ENCODE results near the gene CTRB2.

CTRB2 gene

DNA sequence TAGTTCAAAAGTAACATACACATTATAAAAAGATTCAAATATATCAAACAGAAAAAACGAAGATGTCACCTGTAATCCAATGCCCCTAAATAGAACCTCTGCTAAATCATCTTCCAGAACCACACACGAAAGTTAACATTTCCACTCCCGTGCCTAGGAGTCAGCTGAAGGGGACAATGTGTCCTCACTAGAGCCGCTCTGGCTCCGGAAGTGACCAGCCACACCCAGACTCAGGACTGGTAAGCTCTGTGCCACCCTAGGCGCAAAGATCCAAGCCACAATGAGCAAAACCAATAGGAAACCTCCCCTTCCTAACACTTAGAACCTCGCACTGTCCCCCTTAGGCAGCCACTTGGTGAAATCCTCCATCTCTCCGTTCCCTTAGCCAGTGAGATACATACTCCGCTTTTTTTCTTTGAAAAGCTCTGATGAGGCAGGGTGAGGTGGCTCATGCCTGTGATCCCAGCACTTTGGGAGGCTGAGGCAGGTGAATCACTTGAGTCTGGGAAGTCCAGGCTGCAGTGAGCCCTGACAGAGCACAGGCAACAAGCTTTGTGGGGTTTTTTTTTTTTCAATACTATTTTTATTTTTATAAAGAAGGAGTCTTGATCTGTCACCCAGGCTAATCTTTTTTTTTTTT is 23.6 kb upstream of the CTRB2 start:
- no peak overlapping the region for H3K4me3 ChIP-seq (replicated peaks; ENCODE audit: low read depth, low read length)
- TF ChIP-seq, protein P1, sequence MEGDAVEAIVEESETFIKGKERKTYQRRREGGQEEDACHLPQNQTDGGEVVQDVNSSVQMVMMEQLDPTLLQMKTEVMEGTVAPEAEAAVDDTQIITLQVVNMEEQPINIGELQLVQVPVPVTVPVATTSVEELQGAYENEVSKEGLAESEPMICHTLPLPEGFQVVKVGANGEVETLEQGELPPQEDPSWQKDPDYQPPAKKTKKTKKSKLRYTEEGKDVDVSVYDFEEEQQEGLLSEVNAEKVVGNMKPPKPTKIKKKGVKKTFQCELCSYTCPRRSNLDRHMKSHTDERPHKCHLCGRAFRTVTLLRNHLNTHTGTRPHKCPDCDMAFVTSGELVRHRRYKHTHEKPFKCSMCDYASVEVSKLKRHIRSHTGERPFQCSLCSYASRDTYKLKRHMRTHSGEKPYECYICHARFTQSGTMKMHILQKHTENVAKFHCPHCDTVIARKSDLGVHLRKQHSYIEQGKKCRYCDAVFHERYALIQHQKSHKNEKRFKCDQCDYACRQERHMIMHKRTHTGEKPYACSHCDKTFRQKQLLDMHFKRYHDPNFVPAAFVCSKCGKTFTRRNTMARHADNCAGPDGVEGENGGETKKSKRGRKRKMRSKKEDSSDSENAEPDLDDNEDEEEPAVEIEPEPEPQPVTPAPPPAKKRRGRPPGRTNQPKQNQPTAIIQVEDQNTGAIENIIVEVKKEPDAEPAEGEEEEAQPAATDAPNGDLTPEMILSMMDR (IDR thresholded peaks at IDR 0.05; ENCODE audit: low read length, missing control alignments), result no peak
- DNase-seq (ENCODE audit: low read depth), result no peak

DNA sequence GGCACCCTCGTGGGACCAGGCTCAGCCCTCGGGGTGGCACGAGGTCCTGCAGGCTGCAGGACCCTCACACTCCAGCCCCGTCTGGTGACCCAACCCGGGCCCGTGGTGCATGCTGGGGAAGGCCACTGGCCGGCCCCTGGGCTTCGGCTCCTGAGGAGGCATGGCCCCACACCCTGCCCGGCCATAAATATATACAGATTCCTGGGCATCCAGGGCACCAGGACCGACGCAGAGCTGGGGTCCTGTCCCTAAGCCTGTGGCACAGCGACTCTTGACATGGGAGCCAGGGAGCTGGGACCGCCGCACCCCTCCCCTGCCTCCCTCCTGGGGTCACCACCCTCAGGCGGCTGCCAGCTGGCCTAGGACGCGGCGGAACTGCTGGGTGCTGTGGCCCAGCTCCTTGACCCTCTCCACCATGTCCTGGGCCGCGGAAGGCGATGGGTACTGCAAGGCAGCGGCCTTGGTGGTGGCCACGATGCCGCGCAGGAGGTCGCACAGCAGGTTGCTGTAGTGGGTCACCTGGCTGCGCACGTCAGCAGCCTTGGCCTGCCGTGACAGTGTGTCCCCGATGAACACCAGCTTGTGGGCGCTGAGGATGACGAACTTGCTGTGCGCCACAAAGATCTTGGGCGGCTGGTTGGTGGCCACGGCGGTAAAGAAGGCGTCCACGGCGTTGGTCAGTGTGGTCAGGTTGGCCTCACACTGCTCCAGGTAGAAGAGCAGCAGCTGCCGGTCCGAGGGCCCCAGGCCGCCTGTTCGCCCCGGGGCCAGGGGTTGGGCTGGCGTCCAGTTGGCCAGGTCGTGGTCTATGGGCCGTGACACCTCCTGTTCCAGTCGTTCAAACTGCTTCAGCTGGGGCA is 22.4 kb upstream of the CTRB2 start:
- no peak for DNase-seq (ENCODE audit: low read depth)
- TF ChIP-seq, protein P1 (IDR thresholded peaks at IDR 0.05; ENCODE audit: low read length, missing control alignments), result no peak
- H3K4me3 ChIP-seq (replicated peaks; ENCODE audit: low read depth, low read length), result no peak overlapping the region

DNA sequence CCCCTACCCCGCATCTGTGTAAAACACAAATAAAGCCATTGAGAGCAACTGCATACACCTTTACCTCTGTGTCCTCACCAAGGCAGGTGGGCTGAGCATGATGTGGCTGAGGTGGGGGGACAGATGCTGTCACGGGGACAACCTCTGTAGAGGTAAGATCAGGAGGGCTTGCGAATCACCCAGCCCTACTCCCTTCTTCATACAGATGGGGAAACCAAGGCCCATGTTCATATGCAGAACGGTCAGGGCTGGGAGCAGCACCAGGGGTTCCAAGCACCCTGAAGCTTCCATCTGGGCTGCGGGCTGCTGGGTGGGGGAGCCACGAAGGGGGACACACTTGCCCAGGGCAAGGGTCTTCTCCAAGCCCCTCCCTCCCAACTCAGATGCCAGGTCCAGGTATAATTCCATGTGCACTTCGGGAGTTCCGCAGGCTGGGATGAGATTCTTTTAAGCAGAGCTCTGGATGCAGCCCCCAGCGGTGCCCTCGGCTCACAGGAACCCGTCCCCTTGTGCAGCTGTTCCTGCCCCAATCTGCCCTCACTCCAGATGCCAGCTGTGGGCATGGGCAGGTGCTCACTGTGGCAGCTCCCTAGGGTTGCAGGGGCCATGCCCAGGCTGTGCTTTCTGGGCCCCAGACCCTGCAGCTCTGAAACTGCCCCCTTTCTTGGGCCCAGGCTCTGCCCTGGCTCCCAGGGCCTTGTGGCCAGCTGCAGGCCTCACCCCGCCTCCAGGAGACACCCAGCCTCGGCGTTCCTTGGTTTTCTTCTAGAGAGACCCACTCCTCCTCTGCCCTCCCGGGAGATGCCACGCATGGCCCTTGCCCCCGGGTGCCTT is 21.4 kb upstream of the CTRB2 start:
- no peak for DNase-seq (ENCODE audit: low read depth)
- no peak overlapping the region for H3K4me3 ChIP-seq (replicated peaks; ENCODE audit: low read depth, low read length)
- TF ChIP-seq, protein P1 (IDR thresholded peaks at IDR 0.05; ENCODE audit: low read length, missing control alignments), result no peak

DNA sequence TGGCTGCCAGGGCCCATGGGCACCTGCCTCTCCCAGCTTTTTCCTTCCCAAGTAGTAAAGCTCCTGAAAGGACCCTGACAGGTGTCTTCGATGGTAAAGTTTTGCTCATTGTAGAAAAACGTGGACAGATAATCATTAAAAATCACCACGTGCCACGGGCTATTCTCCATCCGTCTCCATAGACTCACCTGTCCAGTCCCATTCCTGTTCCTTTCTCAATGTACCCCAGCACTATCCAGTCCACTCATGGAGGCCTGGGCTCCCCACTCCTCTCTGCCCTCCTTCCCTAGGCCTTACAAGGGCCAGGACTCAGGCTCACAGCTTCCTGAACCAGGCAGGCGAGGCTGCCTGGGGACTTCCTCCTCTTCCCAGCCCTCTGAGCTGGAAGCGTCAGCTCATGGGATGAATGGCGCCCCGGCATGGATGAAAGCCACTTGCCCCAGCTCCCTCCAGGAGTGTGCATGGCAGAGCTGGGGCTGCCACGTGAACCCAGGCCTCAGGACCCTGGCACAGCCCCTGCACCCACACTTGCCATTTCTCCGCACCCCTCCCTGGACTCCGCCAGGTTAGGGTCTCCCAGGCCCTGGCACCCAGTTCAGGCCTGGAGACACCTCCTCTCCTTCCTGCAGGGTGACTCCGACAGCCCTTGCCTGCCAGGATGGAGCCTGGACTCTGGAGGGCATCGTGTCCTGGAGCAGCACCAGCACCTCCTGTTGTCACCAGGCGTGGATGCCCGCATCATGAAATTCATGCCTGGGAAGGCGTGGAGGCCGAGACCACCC is 20.6 kb upstream of the CTRB2 start:
- no peak for DNase-seq (ENCODE audit: low read depth)
- no peak overlapping the region for H3K4me3 ChIP-seq (replicated peaks; ENCODE audit: low read depth, low read length)
- TF ChIP-seq, protein P1 (IDR thresholded peaks at IDR 0.05; ENCODE audit: low read length, missing control alignments), result no peak

DNA sequence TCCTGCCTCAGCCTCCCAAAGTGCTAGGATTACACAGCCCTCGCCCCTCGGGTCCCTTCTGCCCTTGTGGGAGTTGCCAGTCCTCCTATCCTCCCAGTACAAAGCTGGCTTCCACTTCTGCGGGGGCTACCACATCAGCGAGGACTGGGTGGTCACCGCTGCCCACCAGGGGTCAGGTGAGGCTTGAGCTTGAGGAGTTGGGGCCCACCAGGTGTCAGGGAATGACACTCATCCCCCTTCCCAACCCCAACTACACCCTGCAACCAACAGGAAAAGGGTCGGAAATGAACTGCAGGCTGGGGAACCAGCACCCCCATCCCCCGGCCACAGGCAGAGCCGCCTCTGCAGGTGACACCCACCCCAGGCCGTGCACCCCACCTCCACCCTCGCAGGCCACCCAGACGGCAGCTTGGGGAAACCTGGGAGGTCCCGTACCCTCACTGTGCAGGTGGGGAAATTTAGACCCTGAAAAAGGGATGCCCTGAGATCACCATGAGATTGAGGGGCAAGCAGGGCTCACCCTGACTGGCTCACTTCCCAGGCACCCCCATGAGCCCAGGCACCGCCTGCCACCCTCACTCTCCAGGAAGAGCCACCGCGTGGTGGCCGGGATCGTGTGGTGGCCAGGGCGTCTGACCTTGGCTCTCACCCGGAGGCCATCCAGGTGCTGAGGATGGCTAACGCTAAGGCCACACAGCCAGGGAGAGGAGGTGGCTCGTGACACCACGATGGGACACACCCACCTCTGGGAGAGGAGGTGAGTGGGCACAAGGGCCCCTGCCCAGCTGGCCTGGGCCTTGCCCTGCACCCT is 19.8 kb upstream of the CTRB2 start:
- DNase-seq (ENCODE audit: low read depth), result no peak
- H3K4me3 ChIP-seq (replicated peaks; ENCODE audit: low read depth, low read length), result no peak overlapping the region
- TF ChIP-seq, protein P1 (IDR thresholded peaks at IDR 0.05; ENCODE audit: low read length, missing control alignments), result no peak

Data from fibroblast of pulmonary artery (primary cell).